Pancreas (tissue), 10 donors: ENCODE data around the gene CREB3. TPM values are rescaled to one million over a fixed set of nuclear protein-coding genes. Genes with fewer than 3 reads are reported as not detected.
A peak's percentile ranks its signal among the peaks of the same experiment; 100 is the strongest.

Experiments used
- ATAC-seq, 4 donors: fragments of 200-7000 bp; cut with Tn5 transposase; one replicate each; pipeline versions ENCODE4 v1.8.0 to v1.9.1; 2020; ENCODE audit warnings: mild to moderate bottlenecking in 4 of 4, moderate library complexity in 4 of 4
- DNase-seq, 6 donors: peaks; one replicate each; pipeline ENCODE4 v3.0.0-alpha.2; 2020
- FAIRE-seq: peaks from 2 replicates; lab custom pipeline; 2012; peaks lifted over from hg19 to GRCh38; lab: Jason Lieb, UNC
- H3K27ac ChIP-seq, 4 donors: fragments of 200-600 bp; sonication (generic); 1 replicate in 3 of 4; 2 replicates in 1 of 4; pipeline versions ENCODE4 v1.5.0 to v1.8.0; 2020
- H3K27me3 ChIP-seq, 4 donors: fragments of 200-600 bp; one replicate each; pipeline ENCODE4 v1.8.0; 2021
- H3K36me3 ChIP-seq, 3 donors: fragments of 200-600 bp; sonication (generic) in 1 of 3; one replicate each; pipeline versions ENCODE4 v1.5.0 to v1.8.0; 2020 to 2021
- H3K4me1 ChIP-seq, 3 donors: fragments of 200-600 bp; one replicate each; pipeline ENCODE4 v1.8.0; 2021
- H3K4me3 ChIP-seq, 4 donors: fragments of 200-600 bp; sonication (generic) in 2 of 4; one replicate each; pipeline versions ENCODE4 v1.5.0 to v1.8.0; 2020 to 2021
- H3K9me3 ChIP-seq, 4 donors: fragments of 200-600 bp; one replicate each; pipeline ENCODE4 v1.8.0; 2021
- CTCF ChIP-seq, 4 donors: fragments of 200-600 bp; sonication (generic) in 3 of 4; IDR thresholded peaks; one replicate each; pipeline versions ENCODE4 v1.5.0 to v1.8.0; 2021; ENCODE audit warnings: antibody characterized with exemption in 4 of 4
- WGBS, 2 donors: extraction: QIAGEN DNeasy Blood & Tissue Kit; methylation state at CpG; one replicate each; pipeline ENCODE4 v1.1.7; 2013; 5-methylcytosine and 5-hydroxymethylcytosine counted together
- intact Hi-C, 3 donors: fragments of 100-400 bp; cut with DNase I; formaldehyde crosslinking; loops; one replicate each; pipeline versions ENCODE4 v1.11.1 to v1.14.2; 2022
- polyA plus RNA-seq, 2 donors: library from polyadenylated mRNA; stranded (reverse); fragments of 200-250 nt; gene quantifications; one replicate each; pipeline ENCODE4 v1.2.3, GENCODE V29; 2013
- total RNA-seq, 6 donors: library from RNA; stranded (reverse); fragmentation: NEBNext Ultra II Directional in 4 of 6; extraction: Animal tissue kit (Norgen Biotek cat#: 25700) in 4 of 6; gene quantifications; one replicate each; pipeline versions ENCODE4 v1.2.1 to v1.2.4, GENCODE V29; 2021 to 2023
- donor health status: healthy with polysubstance abuse.
- donor health status: DM: no; HTN: no; CAD: no; lungs with moderate emphysema.
- donor health status: DM: no; HTN: no; CAD: no.
- donor health status: control.
- donor health status: control.
- donor health status: Bipolar disorder and iron deficiency.
- donor health status: DM: yes; HTN: yes; CAD: no.
- donor health status: DM: no; HTN: no; CAD: no.
- donor health status: DM: no; HTN: no; CAD: no.
- donor health status: DM: yes; HTN: yes; CAD: no.

The CREB3 gene
- total and polyA plus RNA-seq, 8 donors: 15.7 to 29.6 (median 20.5) TPM

GRCh38 chr9:35756275-35757225, 24.1 kb downstream of the CREB3 start:
- Histone ChIP-seq H3K4me3 (peak overlapping the region; percentile 46 to 72 (median 62)), H3K4me1 (peaks cover 5 to 15% (median 10%) of the 10 kb centered on the region in 3 donors), H3K36me3 (peaks cover 3 to 23% (median 10%) of the 10 kb centered on the region in 3 donors), H3K27me3 (no peaks in the 10 kb centered on the region), H3K9me3 (no peaks in the 10 kb centered on the region), H3K27ac (peak overlapping the region; percentile 90 to 95 (median 92))
- WGBS, 2 donors: 7 to 10% methylated on average over 43 to 48 of the region's 48 CpGs
- DNase-seq: peak; percentile 75 to 92 (median 82)
- FAIRE-seq: no peak
- peak; percentile 84 to 88 (median 86) for ATAC-seq
- intact Hi-C loops: loop anchor here in 1 of 3 donors (10.0 kb wide), 1 partner anchor 58 kb away; the partner anchor contains the start of genes HINT2 and SPAG8
- peak; percentile 45 to 57 (median 48) for TF ChIP-seq CTCF (IDR thresholded peaks at IDR 0.05)

- Histone ChIP-seq H3K9me3 (no peaks in the 10 kb centered on the region), H3K27ac (peak overlapping the region; percentile 90 to 95 (median 92)), H3K4me1 (peaks cover 5 to 15% (median 10%) of the 10 kb centered on the region in 3 donors), H3K4me3 (peak overlapping the region; percentile 46 to 72 (median 62)), H3K27me3 (no peaks in the 10 kb centered on the region), H3K36me3 (peaks cover 0 to 15% (median 10%) of the 10 kb centered on the region in 3 donors)
- FAIRE-seq (no peak), ATAC-seq (peak; percentile 64 to 81 (median 74)), DNase-seq (peak in 3 of 6 donors; percentile 57 to 67 (median 61))
- no peak for TF ChIP-seq CTCF (IDR thresholded peaks at IDR 0.05)
- 1% methylated on average over 20 of the region's 20 CpGs for WGBS, 2 donors
- intact Hi-C loops: loop anchor here in 1 of 3 donors (10.0 kb wide), 1 partner anchor 57 kb away; the partner anchor contains the start of genes HINT2 and SPAG8
These were observed 24.9 kb downstream of the CREB3 start for GRCh38 chr9:35757226-35757891.

- no peak for DNase-seq
- ATAC-seq: no peak
- Histone ChIP-seq H3K36me3 (peaks cover 0 to 11% (median 6%) of the 10 kb centered on the region in 3 donors), H3K27ac (peak overlapping the region; percentile 90 to 95 (median 92)), H3K27me3 (no peaks in the 10 kb centered on the region), H3K4me3 (peak overlapping the region in 3 of 4 donors; percentile 55 to 72 (median 70)), H3K4me1 (peaks cover 5 to 15% (median 10%) of the 10 kb centered on the region in 3 donors), H3K9me3 (no peaks in the 10 kb centered on the region)
- TF ChIP-seq CTCF (IDR thresholded peaks at IDR 0.05): no peak
- no peak for FAIRE-seq
- intact Hi-C loops: loop anchor here in 1 of 3 donors (10.0 kb wide), 1 partner anchor 57 kb away; the partner anchor contains the start of genes HINT2 and SPAG8
These were observed 25.4 kb downstream of the CREB3 start for GRCh38 chr9:35757892-35758275.

- no peak for FAIRE-seq
- no peaks in the 10 kb centered on the region for H3K27me3 ChIP-seq
- peaks cover 0 to 4% (median 0%) of the 10 kb centered on the region in 3 donors for H3K36me3 ChIP-seq
- peaks cover 5 to 15% (median 10%) of the 10 kb centered on the region in 3 donors for H3K4me1 ChIP-seq
- DNase-seq: no peak
- no peaks in the 10 kb centered on the region for H3K9me3 ChIP-seq
- WGBS, 2 donors: 54 to 56% methylated on average over 3 of the region's 3 CpGs
- no peak for TF ChIP-seq CTCF (IDR thresholded peaks at IDR 0.05)
- no peak for ATAC-seq
- no peak overlapping the region for H3K4me3 ChIP-seq
- intact Hi-C loops: loop anchor here in 1 of 3 donors (10.0 kb wide), 1 partner anchor 56 kb away; the partner anchor contains the start of genes HINT2 and SPAG8
- peak overlapping the region in 2 of 4 donors; percentile 15 to 93 for H3K27ac ChIP-seq
These were observed 26.1 kb downstream of the CREB3 start for GRCh38 chr9:35758475-35759050.
